T-helper 1 cell treated with Interleukin-12 subunit alpha and Interleukin-12 subunit beta and Interleukin-4 antibody, amounts not matched to agents 30 ng/mL and 1 ng/mL, for 36 hours (primary cell): ENCODE results near the gene DRGX. TPM values are rescaled to one million over a fixed set of nuclear protein-coding genes. Genes with fewer than 3 reads are reported as not detected.

Experiments used
- intact Hi-C: fragments of 100-400 bp; cut with micrococcal nuclease; formaldehyde crosslinking; loops from one replicate; pipeline ENCODE4 v1.15.1; 2024
- total RNA-seq: library from RNA; stranded (reverse); gene quantifications from 2 replicates; pipeline ENCODE4 v1.2.3, GENCODE V29; 2022

DRGX gene
- total RNA-seq, 1 donor from 2014 or later: not detected

GRCh38 chr10:49408519-49409306 lies 12.8 kb upstream of the DRGX start:
- intact Hi-C loops: loop anchor here (5.0 to 10.0 kb wide), 2 partner anchors 356 to 426 kb away; partner anchors contain the start of gene OGDHL

GRCh38 chr10:49407552-49408137 lies 11.8 kb upstream of the DRGX start:
- intact Hi-C loops: loop anchor here (1.0 to 10.0 kb wide), 5 partner anchors 105 to 749 kb away; partner anchors contain the start of gene OGDHL

GRCh38 chr10:49407151-49407550 lies 11.3 kb upstream of the DRGX start:
- intact Hi-C loops: loop anchor here (1.0 to 10.0 kb wide), 5 partner anchors 105 to 748 kb away; partner anchors contain the start of gene OGDHL

GRCh38 chr10:49404321-49404878 lies 8.5 kb upstream of the DRGX start:
- intact Hi-C loops: loop anchor here (10.0 kb wide), 1 partner anchor 360 kb away; the partner anchor contains the start of gene OGDHL

- intact Hi-C loops: loop anchor here (10.0 kb wide), 1 partner anchor 361 kb away; the partner anchor contains the start of gene OGDHL
These were observed 7.5 kb upstream of the DRGX start for GRCh38 chr10:49403363-49403762.

GRCh38 chr10:49400365-49400764 lies 4.5 kb upstream of the DRGX start:
- intact Hi-C loops: loop anchor here (10.0 kb wide), 1 partner anchor 364 kb away; the partner anchor contains the start of gene OGDHL

- intact Hi-C loops: loop anchor here (1.0 kb wide), 1 partner anchor 208 kb away; no protein-coding TSS in a partner anchor
These were observed 3.1 kb upstream of the DRGX start for GRCh38 chr10:49398986-49399385.

- intact Hi-C loops: loop anchor here (1.0 kb wide), 1 partner anchor 209 kb away; no protein-coding TSS in a partner anchor
These were observed 2.3 kb upstream of the DRGX start for GRCh38 chr10:49398000-49398861.

GRCh38 chr10:49397036-49397999 lies 1.4 kb upstream of the DRGX start:
- intact Hi-C loops: no loop called here

- intact Hi-C loops: no loop called here
These were observed 744 bp upstream of the DRGX start for GRCh38 chr10:49396666-49396999.

GRCh38 chr10:49394933-49395740 lies 752 bp downstream of the DRGX start:
- intact Hi-C loops: no loop called here

GRCh38 chr10:49393757-49394156 lies 2.1 kb downstream of the DRGX start:
- intact Hi-C loops: no loop called here

- intact Hi-C loops: no loop called here
These were observed 2.6 kb downstream of the DRGX start for GRCh38 chr10:49393301-49393700.

- intact Hi-C loops: no loop called here
These were observed 6.4 kb downstream of the DRGX start for GRCh38 chr10:49389361-49389933.

- intact Hi-C loops: no loop called here
These were observed 7.7 kb downstream of the DRGX start for GRCh38 chr10:49388161-49388560.

- intact Hi-C loops: no loop called here
These were observed 8.8 kb downstream of the DRGX start for GRCh38 chr10:49387071-49387470.

GRCh38 chr10:49385939-49386922 lies 9.7 kb downstream of the DRGX start:
- intact Hi-C loops: no loop called here
